Measurements from ENCODE around the gene LENG9.
"Not testable (repeated sequence)": the region's sequence is repeated elsewhere in the genome, so short reads cannot be mapped to it uniquely, and the experiment has no call there.

Gene LENG9

DNA sequence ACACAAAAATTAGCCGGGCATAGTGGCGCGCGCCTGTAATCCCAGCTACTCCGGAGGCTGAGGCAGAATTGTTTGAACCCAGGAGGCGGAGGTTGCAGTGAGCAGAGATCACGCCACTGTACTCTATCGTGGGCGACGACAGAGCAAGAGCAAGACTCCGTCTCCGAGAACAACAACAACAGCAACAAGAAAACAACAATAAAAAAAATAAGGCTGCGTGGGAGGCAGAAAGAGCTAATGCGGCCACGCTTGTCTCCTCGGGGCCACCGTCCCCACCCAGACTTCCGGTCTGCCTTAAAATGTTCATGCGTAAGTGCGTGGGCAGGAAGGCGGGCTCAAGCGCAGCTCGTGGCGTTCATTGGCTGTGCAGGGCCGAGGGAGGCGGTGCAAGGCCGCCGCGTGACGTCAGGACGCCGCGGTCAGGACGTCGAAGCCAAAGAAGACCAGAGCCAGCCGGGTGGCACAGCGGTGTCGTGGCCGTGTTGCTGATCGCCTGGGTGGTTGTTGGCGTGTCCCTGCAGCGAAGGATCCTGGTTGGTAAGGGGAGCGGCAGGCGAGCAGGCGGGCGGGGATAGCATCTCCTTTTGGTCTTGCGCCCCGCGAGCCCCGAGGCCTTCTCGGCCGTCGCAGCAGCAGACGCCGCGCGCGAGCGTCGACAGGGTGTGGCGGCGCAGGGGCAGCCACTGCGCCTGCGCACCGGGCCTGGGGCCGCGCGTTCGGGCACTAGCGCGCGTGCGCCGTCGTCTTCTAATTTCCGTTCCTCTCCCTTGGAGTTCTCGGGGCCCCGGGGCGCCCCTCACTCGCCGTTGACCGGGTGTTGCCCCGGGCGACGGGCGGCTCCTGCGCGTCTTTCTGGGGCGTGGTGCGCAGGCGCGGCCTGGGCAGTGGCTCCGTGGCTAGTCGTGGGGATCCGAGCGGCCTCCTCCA, 14.5 kb downstream of the LENG9 start, which contains the start of gene LENG8:
TSS of gene LENG8 (plus strand) at position 426 of the 927 bp plus-strand sequence. CDS start 2,146 bp downstream, outside the sequence.
- Histone ChIP-seq H3K27ac (ENCODE audit: low read depth, low read length) (peak within 1 kb of the TSS; percentile 91), H3K27me3 (ENCODE audit: control insufficient read depth, insufficient read depth, low read length) (no peaks in the 10 kb centered on the region), H3K9me3 (ENCODE audit: control insufficient read depth, insufficient read depth, low read depth, low read length) (no peaks in the 10 kb centered on the region), H3K36me3 (ENCODE audit: control insufficient read depth, insufficient read depth, low read length) (peaks cover 47% of the 10 kb centered on the region), H3K4me3 (ENCODE audit: low read depth, low read length) (peak within 1 kb of the TSS; percentile 95), H3K9ac (ENCODE audit: low read length) (peak within 1 kb of the TSS; percentile 99), H3K4me1 (ENCODE audit: control insufficient read depth, insufficient read depth, low read length) (0 out of 2 replicates have a peak, but pooled peaks cover 7% of the 10 kb centered on the region)

DNA sequence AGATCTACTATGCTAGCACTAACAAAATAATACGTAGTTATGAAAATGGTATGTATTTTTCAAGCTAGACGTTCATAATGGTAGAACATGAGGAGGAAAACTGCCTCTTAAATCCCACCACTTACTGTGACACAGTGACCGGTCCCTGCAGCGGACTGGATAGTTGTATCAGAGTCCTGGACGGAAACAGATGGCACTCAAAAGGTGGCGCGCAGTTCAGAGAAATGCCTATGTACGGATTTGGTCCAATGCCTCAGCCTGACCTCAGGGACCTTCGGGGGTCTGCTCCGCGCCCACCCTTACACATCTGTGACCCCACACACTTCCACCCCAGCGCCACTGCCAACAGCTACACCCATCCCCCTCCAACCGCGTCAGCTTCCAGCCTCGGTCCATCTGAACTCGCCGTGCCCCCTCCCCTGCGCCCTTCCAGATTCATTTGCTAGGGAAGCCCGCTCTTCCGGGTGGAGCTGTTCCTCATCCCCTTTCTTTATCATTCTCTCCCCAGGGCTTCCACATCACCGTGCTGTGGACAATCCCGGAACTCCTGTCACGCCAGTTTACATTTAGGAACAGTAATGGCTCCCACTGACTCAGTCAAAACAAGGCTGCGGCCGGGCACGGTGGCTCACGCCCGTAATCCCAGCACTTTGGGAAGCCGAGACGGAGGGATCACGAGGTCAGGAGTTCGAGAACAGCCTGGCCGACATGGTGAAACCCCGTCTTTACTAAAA, 15.4 kb downstream of the LENG9 start:
- Histone ChIP-seq H3K27ac (ENCODE audit: low read depth, low read length) (peak overlapping the region; percentile 91; the same call in 1 of the 2 replicates), H3K36me3 (ENCODE audit: control insufficient read depth, insufficient read depth, low read length) (peaks cover 39% of the 10 kb centered on the region)

DNA sequence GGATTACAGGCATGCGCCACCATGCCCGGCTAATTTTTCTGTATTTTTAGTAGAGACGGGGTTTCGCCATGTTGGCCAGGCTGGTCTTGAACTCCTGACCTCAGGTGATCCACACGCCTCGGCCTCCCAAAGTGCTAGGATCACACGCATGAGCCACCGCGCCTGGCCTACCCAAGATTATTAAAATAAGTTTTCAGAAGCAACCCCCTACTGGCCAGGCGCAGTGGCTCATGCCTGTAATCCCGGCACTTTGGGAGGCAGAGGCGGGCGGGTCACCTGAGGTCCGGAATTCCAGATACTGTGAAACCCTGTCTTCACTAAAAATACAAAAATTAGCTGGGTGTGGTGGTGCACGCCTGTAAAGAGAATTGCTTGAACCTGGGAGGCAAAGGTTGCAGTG, 17.2 kb downstream of the LENG9 start:
- H3K36me3 ChIP-seq (ENCODE audit: control insufficient read depth, insufficient read depth, low read length), result peaks cover 22% of the 10 kb centered on the region

More for the DNA sequence above, 15.4 kb downstream of the LENG9 start:
- Histone ChIP-seq H3K4me3 (ENCODE audit: low read depth, low read length) (peak overlapping the region; percentile 95), H3K4me1 (ENCODE audit: control insufficient read depth, insufficient read depth, low read length) (0 out of 2 replicates have a peak, but pooled peaks cover 7% of the 10 kb centered on the region), H3K27me3 (ENCODE audit: control insufficient read depth, insufficient read depth, low read length) (no peaks in the 10 kb centered on the region), H3K9ac (ENCODE audit: low read length) (peak overlapping the region; percentile 99), H3K9me3 (ENCODE audit: control insufficient read depth, insufficient read depth, low read depth, low read length) (no peaks in the 10 kb centered on the region)

DNA sequence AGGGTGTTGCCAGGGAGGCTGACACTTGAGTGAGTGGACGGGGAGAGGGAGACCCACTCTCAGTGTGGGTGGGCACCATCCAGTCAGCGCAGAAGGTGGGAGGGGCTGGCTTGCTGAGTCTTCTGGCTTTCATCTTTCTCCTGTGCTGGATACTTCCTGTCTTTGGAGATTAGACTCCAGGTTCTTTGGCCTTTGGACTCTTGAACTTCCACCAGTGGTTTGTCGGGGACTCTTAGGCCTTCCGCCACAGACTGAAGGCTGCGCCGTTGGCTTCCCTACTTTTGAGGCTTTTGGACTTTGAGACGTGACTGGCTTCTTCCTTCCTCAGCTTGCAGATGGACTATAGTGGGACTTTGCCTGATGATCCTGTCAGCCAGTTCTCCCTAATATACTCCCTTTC, 18.8 kb downstream of the LENG9 start:
- Histone ChIP-seq H3K4me3 (ENCODE audit: low read depth, low read length) (no peak overlapping the region), H3K27me3 (ENCODE audit: control insufficient read depth, insufficient read depth, low read length) (no peaks in the 10 kb centered on the region), H3K4me1 (ENCODE audit: control insufficient read depth, insufficient read depth, low read length) (0 out of 2 replicates have a peak, but pooled peaks cover 4% of the 10 kb centered on the region), H3K27ac (ENCODE audit: low read depth, low read length) (no peak overlapping the region), H3K9me3 (ENCODE audit: control insufficient read depth, insufficient read depth, low read depth, low read length) (no peaks in the 10 kb centered on the region), H3K9ac (ENCODE audit: low read length) (no peak overlapping the region), H3K36me3 (ENCODE audit: control insufficient read depth, insufficient read depth, low read length) (peaks cover 14% of the 10 kb centered on the region)

More for the DNA sequence above, 17.2 kb downstream of the LENG9 start:
- not testable (repeated sequence) for H3K9me3 ChIP-seq (ENCODE audit: control insufficient read depth, insufficient read depth, low read depth, low read length); H3K9ac ChIP-seq (ENCODE audit: low read length); H3K4me3 ChIP-seq (ENCODE audit: low read depth, low read length); H3K27ac ChIP-seq (ENCODE audit: low read depth, low read length); H3K27me3 ChIP-seq (ENCODE audit: control insufficient read depth, insufficient read depth, low read length); H3K4me1 ChIP-seq (ENCODE audit: control insufficient read depth, insufficient read depth, low read length)

DNA sequence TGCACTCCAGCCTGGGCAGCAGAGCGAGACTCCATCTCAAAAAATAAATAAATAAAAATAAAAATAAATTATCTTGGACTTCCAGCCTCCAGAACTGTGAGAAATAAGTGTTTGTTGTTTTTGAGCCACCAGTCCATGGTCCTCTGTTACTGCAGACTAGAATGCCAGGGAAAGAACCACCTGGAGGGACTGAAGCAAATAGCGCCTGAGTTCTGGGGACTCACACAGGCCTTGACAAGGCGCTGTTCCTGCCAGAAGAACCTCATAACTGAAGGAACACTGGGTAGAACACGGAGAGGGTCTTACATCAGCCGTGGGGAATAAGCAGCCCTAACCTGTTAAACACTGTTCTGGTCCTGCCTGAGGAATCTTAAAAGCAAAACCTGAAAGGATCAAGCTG, 22.9 kb downstream of the LENG9 start:
- no peaks in the 10 kb centered on the region for H3K27me3 ChIP-seq (ENCODE audit: control insufficient read depth, insufficient read depth, low read length)
- H3K9ac ChIP-seq (ENCODE audit: low read length), result no peak overlapping the region
- peaks cover 12% of the 10 kb centered on the region for H3K36me3 ChIP-seq (ENCODE audit: control insufficient read depth, insufficient read depth, low read length)
- no peak overlapping the region for H3K27ac ChIP-seq (ENCODE audit: low read depth, low read length)
- no peak overlapping the region for H3K4me3 ChIP-seq (ENCODE audit: low read depth, low read length)
- H3K4me1 ChIP-seq (ENCODE audit: control insufficient read depth, insufficient read depth, low read length), result peaks cover 17% of the 10 kb centered on the region
- H3K9me3 ChIP-seq (ENCODE audit: control insufficient read depth, insufficient read depth, low read depth, low read length), result no peaks in the 10 kb centered on the region

DNA sequence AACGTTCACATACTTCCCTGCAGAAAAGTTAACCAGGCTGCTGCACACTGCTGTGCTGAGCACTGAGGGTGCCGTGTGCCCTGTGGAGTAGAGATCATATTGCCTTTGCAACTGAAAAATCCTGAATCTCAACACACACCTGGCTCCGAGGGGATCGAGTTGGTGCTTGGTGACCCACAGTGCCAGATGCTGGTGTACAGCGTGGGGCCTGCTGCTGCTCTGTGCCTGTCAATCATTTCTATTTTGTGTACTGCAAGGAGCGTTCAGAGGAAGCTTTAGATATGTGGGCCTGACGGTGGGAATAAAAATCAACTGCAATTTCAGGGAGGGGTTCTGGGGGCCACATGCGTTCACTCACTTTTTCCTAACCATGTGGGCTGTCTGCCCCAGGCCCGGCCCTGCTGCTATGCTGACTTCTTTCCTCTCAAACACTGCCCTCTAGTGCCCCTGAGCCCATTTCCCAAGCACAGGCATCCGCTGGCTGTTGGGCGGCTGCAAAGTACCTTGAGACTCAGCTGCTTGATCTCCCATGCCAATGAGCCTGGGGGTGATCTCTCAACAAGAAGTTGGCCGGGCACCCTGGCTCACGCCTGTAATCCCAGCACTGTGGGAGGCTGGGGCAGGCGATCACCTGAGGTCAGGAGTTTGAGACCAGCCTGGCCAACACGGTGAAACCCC, 24.3 kb downstream of the LENG9 start:
- H3K9me3 ChIP-seq (ENCODE audit: control insufficient read depth, insufficient read depth, low read depth, low read length), result no peaks in the 10 kb centered on the region
- H3K4me1 ChIP-seq (ENCODE audit: control insufficient read depth, insufficient read depth, low read length), result peaks cover 27% of the 10 kb centered on the region
- H3K9ac ChIP-seq (ENCODE audit: low read length), result no peak overlapping the region
- H3K4me3 ChIP-seq (ENCODE audit: low read depth, low read length), result no peak overlapping the region
- H3K27ac ChIP-seq (ENCODE audit: low read depth, low read length), result no peak overlapping the region
- H3K36me3 ChIP-seq (ENCODE audit: control insufficient read depth, insufficient read depth, low read length), result peaks cover 2% of the 10 kb centered on the region; the same call in 1 of the 2 replicates
- H3K27me3 ChIP-seq (ENCODE audit: control insufficient read depth, insufficient read depth, low read length), result no peaks in the 10 kb centered on the region

DNA sequence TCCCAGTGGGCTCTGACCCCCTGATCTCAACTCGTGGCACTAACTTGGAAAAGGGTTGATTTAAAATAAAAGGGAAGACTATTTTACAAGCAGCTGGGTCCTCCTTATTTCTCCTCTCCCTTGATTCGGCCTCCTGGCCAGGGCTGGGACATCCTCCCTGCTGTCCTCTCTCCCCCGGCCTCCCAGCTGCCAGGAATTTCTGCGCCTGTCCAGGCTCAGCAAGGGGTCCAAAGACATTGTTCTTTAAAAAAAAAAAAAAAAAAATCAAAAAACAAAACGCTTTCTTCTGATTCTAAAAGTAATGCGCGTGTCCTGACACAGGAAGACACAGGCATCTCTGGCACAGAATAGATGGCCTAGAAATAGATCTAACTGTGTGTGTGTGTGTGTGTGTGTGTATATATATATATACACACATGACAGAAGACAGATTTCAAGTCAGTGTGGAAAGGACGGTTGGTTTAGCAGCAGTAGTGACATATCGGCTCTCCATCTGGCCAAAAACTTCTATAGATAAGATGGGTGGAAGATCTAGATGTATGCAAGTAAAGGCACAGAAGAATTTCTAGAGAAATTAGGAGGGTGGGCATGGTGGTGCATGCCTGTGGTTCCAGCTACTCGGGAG, 26.8 kb downstream of the LENG9 start:
- H3K9ac ChIP-seq (ENCODE audit: low read length), result no peak overlapping the region

DNA sequence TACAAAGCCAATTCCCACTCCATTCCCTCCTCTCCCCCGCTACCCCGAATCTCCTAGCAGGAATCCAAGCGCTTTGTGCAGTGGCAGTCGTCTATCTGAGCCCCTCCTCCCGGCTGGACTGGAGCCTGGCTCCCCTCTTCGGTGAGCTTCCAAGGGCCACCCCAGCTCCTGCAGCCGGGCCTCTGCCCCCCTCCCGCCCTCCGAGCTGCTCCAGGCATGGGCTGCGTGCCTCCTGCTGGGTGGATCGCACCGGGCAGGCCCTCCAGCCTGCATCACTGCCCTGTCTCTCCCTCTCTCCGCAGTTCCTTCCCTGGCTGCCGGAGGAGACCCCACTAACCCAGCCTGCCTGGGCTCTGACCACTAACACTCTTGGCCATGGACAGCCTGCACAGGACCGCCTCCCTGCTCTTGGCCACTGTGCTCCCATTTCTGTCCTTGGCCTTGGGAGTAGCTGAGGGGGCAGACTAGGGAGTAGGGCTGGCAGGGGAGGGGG, 27.5 kb downstream of the LENG9 start:
- no peak overlapping the region for H3K4me3 ChIP-seq (ENCODE audit: low read depth, low read length)
- no peaks in the 10 kb centered on the region; the same call in 1 of the 2 replicates for H3K36me3 ChIP-seq (ENCODE audit: control insufficient read depth, insufficient read depth, low read length)
- no peak overlapping the region for H3K9ac ChIP-seq (ENCODE audit: low read length)
- peaks cover 35% of the 10 kb centered on the region for H3K4me1 ChIP-seq (ENCODE audit: control insufficient read depth, insufficient read depth, low read length)
- no peaks in the 10 kb centered on the region for H3K9me3 ChIP-seq (ENCODE audit: control insufficient read depth, insufficient read depth, low read depth, low read length)
- no peak overlapping the region for H3K27ac ChIP-seq (ENCODE audit: low read depth, low read length)
- no peaks in the 10 kb centered on the region for H3K27me3 ChIP-seq (ENCODE audit: control insufficient read depth, insufficient read depth, low read length)

More for the DNA sequence above, 26.8 kb downstream of the LENG9 start:
- Histone ChIP-seq H3K4me3 (ENCODE audit: low read depth, low read length) (no peak overlapping the region), H3K27ac (ENCODE audit: low read depth, low read length) (no peak overlapping the region), H3K36me3 (ENCODE audit: control insufficient read depth, insufficient read depth, low read length) (no peaks in the 10 kb centered on the region; the same call in 1 of the 2 replicates), H3K27me3 (ENCODE audit: control insufficient read depth, insufficient read depth, low read length) (no peaks in the 10 kb centered on the region), H3K4me1 (ENCODE audit: control insufficient read depth, insufficient read depth, low read length) (peaks cover 30% of the 10 kb centered on the region), H3K9me3 (ENCODE audit: control insufficient read depth, insufficient read depth, low read depth, low read length) (no peaks in the 10 kb centered on the region)

DNA sequence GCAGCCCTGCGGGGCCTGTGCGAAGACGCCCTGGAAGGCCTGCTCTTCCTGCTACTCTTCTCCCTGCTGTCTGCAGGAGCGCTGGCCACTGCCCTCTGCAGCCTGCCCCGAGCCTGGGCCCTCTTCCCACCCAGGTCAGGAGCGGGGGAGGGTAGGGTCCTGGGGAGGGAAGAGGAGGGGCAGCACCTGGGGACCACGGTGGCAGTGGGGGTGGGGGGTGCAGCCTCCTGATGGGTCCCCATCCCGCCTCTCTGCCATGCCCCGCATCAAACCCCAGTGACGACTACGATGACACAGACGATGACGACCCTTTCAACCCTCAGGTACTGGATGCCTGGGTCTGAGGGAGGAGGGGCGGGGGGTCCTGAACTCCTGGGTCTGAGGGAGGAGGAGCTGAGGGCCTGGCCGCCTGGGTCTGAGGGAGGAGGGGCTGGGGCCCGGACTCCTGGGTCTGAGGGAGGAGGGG, 28.0 kb downstream of the LENG9 start:
- no peaks in the 10 kb centered on the region for H3K27me3 ChIP-seq (ENCODE audit: control insufficient read depth, insufficient read depth, low read length)
- no peak overlapping the region for H3K9ac ChIP-seq (ENCODE audit: low read length)

DNA sequence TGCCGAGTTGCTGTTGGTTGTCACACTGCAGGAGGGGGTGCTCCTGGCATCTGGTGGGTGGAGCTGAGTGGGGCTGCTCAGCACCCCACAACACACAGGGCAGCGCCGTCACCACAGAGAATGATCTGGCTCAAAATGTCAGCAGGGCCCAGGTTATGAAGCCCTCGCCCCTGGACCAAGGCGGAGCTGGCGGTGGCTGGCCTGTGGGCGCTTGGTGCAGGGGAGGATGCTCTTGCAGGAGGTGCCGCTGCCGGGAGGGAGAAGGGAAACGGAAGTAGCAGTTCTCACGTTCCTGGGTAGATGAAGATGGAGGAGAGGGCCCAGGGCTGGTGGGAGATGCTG, 28.7 kb downstream of the LENG9 start:
- H3K4me3 ChIP-seq (ENCODE audit: low read depth, low read length), result no peak overlapping the region
- H3K27ac ChIP-seq (ENCODE audit: low read depth, low read length), result no peak overlapping the region
- peaks cover 6% of the 10 kb centered on the region for H3K27me3 ChIP-seq (ENCODE audit: control insufficient read depth, insufficient read depth, low read length)
- H3K9me3 ChIP-seq (ENCODE audit: control insufficient read depth, insufficient read depth, low read depth, low read length), result no peaks in the 10 kb centered on the region
- H3K9ac ChIP-seq (ENCODE audit: low read length), result no peak overlapping the region
- H3K36me3 ChIP-seq (ENCODE audit: control insufficient read depth, insufficient read depth, low read length), result no peaks in the 10 kb centered on the region
- H3K4me1 ChIP-seq (ENCODE audit: control insufficient read depth, insufficient read depth, low read length), result peaks cover 41% of the 10 kb centered on the region

More for the DNA sequence above, 28.0 kb downstream of the LENG9 start:
- H3K4me1 ChIP-seq (ENCODE audit: control insufficient read depth, insufficient read depth, low read length), result peaks cover 36% of the 10 kb centered on the region
- no peak overlapping the region for H3K27ac ChIP-seq (ENCODE audit: low read depth, low read length)
- H3K9me3 ChIP-seq (ENCODE audit: control insufficient read depth, insufficient read depth, low read depth, low read length), result no peaks in the 10 kb centered on the region
- no peaks in the 10 kb centered on the region for H3K36me3 ChIP-seq (ENCODE audit: control insufficient read depth, insufficient read depth, low read length)
- no peak overlapping the region for H3K4me3 ChIP-seq (ENCODE audit: low read depth, low read length)
